GM12872 (cell line): ENCODE data around the gene EMID1.

Source experiments
- CTCF ChIP-seq: IDR thresholded peaks from 3 replicates; pipeline ENCODE4 v1.5.1; 2011; ENCODE audit warnings: low read depth, mild to moderate bottlenecking, low read length, moderate library complexity; ENCODE audit not compliant: insufficient read depth

EMID1 gene

DNA sequence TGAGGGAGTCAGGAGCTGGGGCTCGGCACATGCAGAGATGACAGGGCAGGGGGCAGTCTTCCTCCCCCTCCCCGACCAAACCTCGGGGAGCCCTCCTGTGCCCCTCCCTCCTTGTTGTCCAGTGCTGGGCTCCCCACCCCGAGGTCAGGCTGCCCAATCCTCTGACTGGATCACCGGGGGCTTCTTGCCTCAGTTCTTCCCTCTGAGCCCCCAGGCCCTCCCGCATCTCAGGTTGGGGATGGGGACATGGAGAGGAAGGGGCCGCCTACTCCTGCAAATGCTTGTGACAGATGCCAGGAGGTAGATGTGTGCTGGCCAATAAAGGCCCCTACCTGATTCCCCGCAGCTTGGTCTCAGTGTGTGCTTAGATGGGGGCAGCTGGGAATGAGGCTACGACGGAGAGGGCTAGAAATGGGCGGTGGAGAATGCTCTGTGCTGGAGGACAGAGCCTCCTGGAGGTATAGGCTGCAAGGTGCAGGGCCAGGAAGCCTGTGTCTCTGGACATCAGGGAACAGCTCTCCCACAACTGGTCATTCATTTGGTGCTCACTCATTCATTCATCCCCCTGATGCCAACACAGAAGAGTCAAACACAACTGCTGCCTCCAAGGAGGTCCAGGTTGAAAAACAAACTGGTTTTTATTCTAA lies 53.7 kb downstream of the EMID1 start:
- peak; percentile 12; the same call in 1 of the 3 replicates for TF ChIP-seq CTCF

DNA sequence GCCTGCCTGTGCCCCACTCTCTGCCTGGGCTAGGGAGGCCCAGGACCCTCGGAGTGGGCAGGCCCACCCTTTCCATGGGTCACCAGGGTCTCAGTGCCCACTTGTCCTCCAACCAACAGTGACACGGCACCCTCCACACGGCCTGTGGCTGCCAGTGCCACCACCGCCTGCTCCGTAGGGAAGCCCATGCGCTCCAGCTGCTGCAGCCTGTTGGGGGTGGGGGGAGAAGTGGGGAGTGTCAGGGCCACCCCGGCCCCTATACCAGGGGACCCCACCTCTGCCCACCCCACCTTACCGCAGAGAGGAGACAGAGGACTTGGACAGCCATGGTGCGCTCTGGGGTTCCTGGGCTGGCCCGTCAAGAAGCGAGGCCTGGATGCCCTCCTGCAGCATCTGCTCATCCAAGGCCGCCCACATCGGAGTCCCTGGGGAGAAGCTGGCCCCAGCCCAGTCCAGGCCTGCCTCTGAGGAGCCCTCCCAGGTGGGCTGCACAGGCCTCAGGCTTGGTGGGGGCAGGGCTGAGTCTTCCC lies 54.4 kb downstream of the EMID1 start:
- TF ChIP-seq CTCF, result no peak

GRCh38 chr22:29260601-29261315 lies 55.1 kb downstream of the EMID1 start:
- TF ChIP-seq CTCF, result no peak

GRCh38 chr22:29263791-29264276 lies 58.1 kb downstream of the EMID1 start:
- no peak for TF ChIP-seq CTCF

DNA sequence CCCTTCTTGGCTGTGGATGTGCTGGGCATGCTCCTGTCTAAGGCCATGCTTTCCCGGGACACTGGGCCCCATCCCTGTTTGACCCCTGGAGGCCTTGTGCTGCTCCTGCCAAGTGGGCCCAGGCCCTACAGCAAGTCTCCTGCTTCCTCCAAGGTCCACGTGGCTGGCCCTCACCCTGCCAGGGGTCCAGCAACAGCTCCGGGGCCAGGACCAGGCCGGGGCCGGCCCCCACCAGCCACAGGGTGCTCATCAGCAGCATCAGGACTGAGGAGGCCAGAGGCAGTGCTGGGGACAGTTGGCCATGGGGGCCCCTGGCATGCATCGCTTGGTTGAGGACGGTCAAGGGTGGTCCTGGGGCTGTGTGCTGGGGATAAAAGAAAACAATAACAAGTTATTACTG lies 59.6 kb downstream of the EMID1 start:
- no peak for TF ChIP-seq CTCF

DNA sequence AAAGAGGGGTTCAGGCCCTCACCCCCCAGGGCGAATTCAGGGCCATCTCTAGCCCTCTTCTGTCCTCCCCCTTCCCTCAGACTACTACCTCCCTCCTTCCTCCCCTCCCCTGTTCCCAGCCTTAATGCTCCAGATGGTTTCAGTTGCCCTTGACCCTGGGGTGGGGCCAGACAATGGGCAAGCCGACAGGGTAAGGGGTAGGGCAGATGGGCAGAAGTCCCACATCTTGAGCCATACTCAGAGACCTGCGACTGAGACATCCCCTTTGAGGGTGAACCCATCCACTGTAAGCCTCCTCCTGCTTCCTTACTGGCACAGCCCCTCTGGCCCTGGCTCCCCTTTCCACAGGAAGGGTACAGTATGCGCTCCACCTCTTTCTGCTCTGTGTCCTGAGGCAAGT lies 60.2 kb downstream of the EMID1 start:
- TF ChIP-seq CTCF, result no peak

GRCh38 chr22:29266564-29267461 lies 61.1 kb downstream of the EMID1 start:
- no peak for TF ChIP-seq CTCF
